ENCODE data around the gene EXD2. TPM values are rescaled to one million over a fixed set of nuclear protein-coding genes. Genes with fewer than 3 reads are reported as not detected.

EXD2 gene
- polyA plus RNA-seq, 2 of the 4 experiments (the other 2 are of a cell fraction), result 13.9 to 22.1 TPM

DNA sequence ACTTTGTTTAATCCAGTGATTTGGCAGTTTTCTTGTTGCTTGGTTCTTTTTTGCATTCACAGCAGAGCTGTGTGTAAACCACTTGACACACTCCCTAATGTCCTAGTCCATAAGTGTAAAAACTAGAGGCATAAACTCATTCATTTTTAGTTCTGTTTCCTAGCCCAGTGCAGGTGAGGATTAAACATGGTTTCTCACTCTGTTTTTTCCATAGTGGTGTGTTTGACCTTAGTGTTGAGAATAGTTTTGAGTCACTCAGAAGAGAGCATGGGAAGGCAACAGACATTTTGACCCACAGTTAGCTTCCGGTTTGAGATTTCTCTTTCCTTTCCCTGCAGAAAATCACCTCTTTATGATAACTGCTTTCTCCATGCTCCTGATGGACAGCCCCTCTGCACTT lies 44.4 kb downstream of the EXD2 start:
- 88% methylated on average over 1 of the region's 1 CpG for WGBS (ENCODE audit: missing lambda C conversion rate)
- ATAC-seq, result no peak
- FAIRE-seq, result no peak
- H3K4me2 ChIP-seq, result no peak overlapping the region
- ChIA-PET CTCF (interaction anchor here (1.3 to 3.4 kb wide), 6 partner anchors 7 to 224 kb away, joined by 4 to 19 read pairs (median 6); partner anchors contain the start of gene GALNT16), POLR2A (no interaction called here)
- H3K27ac ChIP-seq, result no peak overlapping the region
- H3K4me3 ChIP-seq, result no peak overlapping the region
- no peak for DNase-seq (ENCODE audit: low read depth in 1 of 2, low spot score in 1 of 2)
- no peak for TF ChIP-seq PHF8 (IDR thresholded peaks at IDR 0.05; ENCODE audit: borderline replicate concordance, low read depth)
- no peak for TF ChIP-seq PBX3 (IDR thresholded peaks at IDR 0.05)
- TF ChIP-seq, protein P1, sequence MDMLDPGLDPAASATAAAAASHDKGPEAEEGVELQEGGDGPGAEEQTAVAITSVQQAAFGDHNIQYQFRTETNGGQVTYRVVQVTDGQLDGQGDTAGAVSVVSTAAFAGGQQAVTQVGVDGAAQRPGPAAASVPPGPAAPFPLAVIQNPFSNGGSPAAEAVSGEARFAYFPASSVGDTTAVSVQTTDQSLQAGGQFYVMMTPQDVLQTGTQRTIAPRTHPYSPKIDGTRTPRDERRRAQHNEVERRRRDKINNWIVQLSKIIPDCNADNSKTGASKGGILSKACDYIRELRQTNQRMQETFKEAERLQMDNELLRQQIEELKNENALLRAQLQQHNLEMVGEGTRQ (IDR thresholded peaks at IDR 0.05), result no peak
- TF ChIP-seq ZFP36 (IDR thresholded peaks at IDR 0.05; ENCODE audit: borderline replicate concordance, partially characterized antibody), result no peak
- TF ChIP-seq FOSB (CRISPR knock-in tag; IDR thresholded peaks at IDR 0.05), result no peak
- no peak for TF ChIP-seq ZSCAN20 (CRISPR knock-in tag; IDR thresholded peaks at IDR 0.05)
- no peak for TF ChIP-seq ZC3H11A (IDR thresholded peaks at IDR 0.05)
- no peak for TF ChIP-seq EP300 (IDR thresholded peaks at IDR 0.05)
- TF ChIP-seq, protein P2, sequence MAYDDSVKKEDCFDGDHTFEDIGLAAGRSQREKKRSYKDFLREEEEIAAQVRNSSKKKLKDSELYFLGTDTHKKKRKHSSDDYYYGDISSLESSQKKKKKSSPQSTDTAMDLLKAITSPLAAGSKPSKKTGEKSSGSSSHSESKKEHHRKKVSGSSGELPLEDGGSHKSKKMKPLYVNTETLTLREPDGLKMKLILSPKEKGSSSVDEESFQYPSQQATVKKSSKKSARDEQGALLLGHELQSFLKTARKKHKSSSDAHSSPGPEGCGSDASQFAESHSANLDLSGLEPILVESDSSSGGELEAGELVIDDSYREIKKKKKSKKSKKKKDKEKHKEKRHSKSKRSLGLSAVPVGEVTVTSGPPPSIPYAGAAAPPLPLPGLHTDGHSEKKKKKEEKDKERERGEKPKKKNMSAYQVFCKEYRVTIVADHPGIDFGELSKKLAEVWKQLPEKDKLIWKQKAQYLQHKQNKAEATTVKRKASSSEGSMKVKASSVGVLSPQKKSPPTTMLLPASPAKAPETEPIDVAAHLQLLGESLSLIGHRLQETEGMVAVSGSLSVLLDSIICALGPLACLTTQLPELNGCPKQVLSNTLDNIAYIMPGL (CRISPR knock-in tag; IDR thresholded peaks at IDR 0.05; ENCODE audit: borderline replicate concordance), result no peak
- TF ChIP-seq HOXA7 (CRISPR knock-in tag; IDR thresholded peaks at IDR 0.05), result no peak
- no peak for TF ChIP-seq BCL3 (IDR thresholded peaks at IDR 0.05)
- no peak for TF ChIP-seq CBX2 (IDR thresholded peaks at IDR 0.05; ENCODE audit: borderline replicate concordance, low read depth)
- no peak for TF ChIP-seq FOXS1 (CRISPR knock-in tag; IDR thresholded peaks at IDR 0.05)
- no peak for TF ChIP-seq CTCF (IDR thresholded peaks at IDR 0.05)
- no peak for TF ChIP-seq MAZ (IDR thresholded peaks at IDR 0.05; ENCODE audit: borderline replicate concordance, low read depth, low read length)
- TF ChIP-seq POLR2A (IDR thresholded peaks at IDR 0.05; ENCODE audit: low read length), result no peak
- no peaks in the 10 kb centered on the region for H3K9me3 ChIP-seq
- H3K4me1 ChIP-seq, result no peaks in the 10 kb centered on the region

GRCh38 chr14:69237142-69237541 lies 45.8 kb downstream of the EXD2 start:
- 100% methylated on average over 1 of the region's 1 CpG for WGBS (ENCODE audit: missing lambda C conversion rate)
- ChIA-PET POLR2A (no interaction called here), CTCF (interaction anchor here (1.0 to 1.4 kb wide), 2 partner anchors 15 to 86 kb away, joined by 3 to 4 read pairs; no protein-coding TSS in a partner anchor)
- Histone ChIP-seq H3K4me1 (no peaks in the 10 kb centered on the region), H3K4me2 (no peak overlapping the region), H3K27ac (no peak overlapping the region), H3K4me3 (no peak overlapping the region), H3K9me3 (no peaks in the 10 kb centered on the region)
- TF ChIP-seq EP300 (IDR thresholded peaks at IDR 0.05), result no peak
- no peak for TF ChIP-seq ESRRA (IDR thresholded peaks at IDR 0.05; ENCODE audit: borderline replicate concordance, low read length)
- no peak for TF ChIP-seq ZNF302 (CRISPR knock-in tag; IDR thresholded peaks at IDR 0.05)
- TF ChIP-seq, protein P3, sequence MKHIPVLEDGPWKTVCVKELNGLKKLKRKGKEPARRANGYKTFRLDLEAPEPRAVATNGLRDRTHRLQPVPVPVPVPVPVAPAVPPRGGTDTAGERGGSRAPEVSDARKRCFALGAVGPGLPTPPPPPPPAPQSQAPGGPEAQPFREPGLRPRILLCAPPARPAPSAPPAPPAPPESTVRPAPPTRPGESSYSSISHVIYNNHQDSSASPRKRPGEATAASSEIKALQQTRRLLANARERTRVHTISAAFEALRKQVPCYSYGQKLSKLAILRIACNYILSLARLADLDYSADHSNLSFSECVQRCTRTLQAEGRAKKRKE (CRISPR knock-in tag; IDR thresholded peaks at IDR 0.05; ENCODE audit: low read depth), result no peak
- no peak for TF ChIP-seq TFCP2L1 (CRISPR knock-in tag; IDR thresholded peaks at IDR 0.05)
- no peak for TF ChIP-seq PBX3 (IDR thresholded peaks at IDR 0.05)
- no peak for TF ChIP-seq RFX5 (IDR thresholded peaks at IDR 0.05)
- no peak for TF ChIP-seq MAZ (IDR thresholded peaks at IDR 0.05; ENCODE audit: borderline replicate concordance, low read depth, low read length)
- no peak for TF ChIP-seq MYC (IDR thresholded peaks at IDR 0.05; ENCODE audit: borderline replicate concordance, low read length)
- no peak for TF ChIP-seq EHF (CRISPR knock-in tag; IDR thresholded peaks at IDR 0.05)
- no peak for TF ChIP-seq CBX2 (IDR thresholded peaks at IDR 0.05; ENCODE audit: borderline replicate concordance, low read depth)
- DNase-seq (ENCODE audit: low read depth in 1 of 2, low spot score in 1 of 2) (no peak), ATAC-seq (no peak), FAIRE-seq (no peak)
